HepG2 (cell line): Measurements from ENCODE around the gene TANGO6. TPM values are rescaled to one million over a fixed set of nuclear protein-coding genes. Genes with fewer than 3 reads are reported as not detected.

Experiments
- BRD4 ChIP-seq: sonication (generic); formaldehyde crosslinking; IDR thresholded peaks from 2 replicates; pipeline ENCODE4 v1.4.0; 2020; ENCODE audit warnings: missing genetic modification reagents
- ERF ChIP-seq: IDR thresholded peaks from 2 replicates; pipeline ENCODE4 v1.6.1; 2018; ENCODE audit warnings: missing biosample characterization, missing genetic modification reagents
- ETV5 ChIP-seq: IDR thresholded peaks from 2 replicates; pipeline ENCODE4 v1.6.1; 2018; ENCODE audit warnings: missing biosample characterization, missing genetic modification reagents, inconsistent platforms, borderline replicate concordance
- MYNN ChIP-seq: sonication (generic); formaldehyde crosslinking; IDR thresholded peaks from 2 replicates; pipeline ENCODE4 v1.4.0; 2020; ENCODE audit warnings: mild to moderate bottlenecking, low read depth, missing genetic modification reagents
- ZBTB3 ChIP-seq: sonication (generic); formaldehyde crosslinking; IDR thresholded peaks from 2 replicates; pipeline ENCODE4 v1.4.0; 2020; ENCODE audit warnings: low read depth, mild to moderate bottlenecking, moderate library complexity, missing genetic modification reagents, borderline replicate concordance
- ZFP41 ChIP-seq: sonication (generic); formaldehyde crosslinking; IDR thresholded peaks from 2 replicates; pipeline ENCODE4 v1.4.0; 2020; ENCODE audit warnings: mild to moderate bottlenecking, missing genetic modification reagents, borderline replicate concordance
- ZSCAN21 ChIP-seq: sonication (generic); formaldehyde crosslinking; IDR thresholded peaks from 2 replicates; pipeline ENCODE4 v1.8.0; 2022; ENCODE audit warnings: mild to moderate bottlenecking, missing genetic modification reagents, moderate library complexity, borderline replicate concordance
- polyA plus RNA-seq, 8 experiments: library from polyadenylated mRNA; depleted of rRNA in 3 of 8; stranded (reverse) in 7 of 8; unstranded in 1 of 8; fragments of >200 nt; fragmentation: Illumina TruSeq in 4 of 8; extraction: Trizol in 4 of 8; gene quantifications; 2 replicates each; pipeline versions ENCODE4 v1.2.1 to v1.2.3, GENCODE V29; 2011 to 2016; ENCODE audit warnings: low read depth in 4 of 8, missing spikeins in 1 of 8, mixed read lengths in 1 of 8; ENCODE audit not compliant: insufficient read depth in 1 of 8
- total RNA-seq, 5 experiments: library from RNA; depleted of rRNA; stranded (reverse); fragments of >200 nt; fragmentation: Illumina TruSeq; extraction: Trizol; gene quantifications; 2 replicates each; pipeline ENCODE4 v1.2.3, GENCODE V29; 2016; ENCODE audit warnings: low read depth in 1 of 5
- TF ChIP-seq, protein P1 (sequence below): sonication (generic); formaldehyde crosslinking; IDR thresholded peaks from 2 replicates; pipeline ENCODE4 v1.5.1; 2020; ENCODE audit warnings: mild to moderate bottlenecking, missing genetic modification reagents, moderate library complexity
- TF ChIP-seq, protein P2 (sequence below): IDR thresholded peaks from 2 replicates; pipeline ENCODE4 v1.6.1; 2016; ENCODE audit warnings: low read depth

The TANGO6 gene
- total and polyA plus RNA-seq, 2 of the 13 experiments (the other 11 are each of a cell fraction or from before 2014, with no cell fraction given): 7.2 to 13.3 TPM

DNA sequence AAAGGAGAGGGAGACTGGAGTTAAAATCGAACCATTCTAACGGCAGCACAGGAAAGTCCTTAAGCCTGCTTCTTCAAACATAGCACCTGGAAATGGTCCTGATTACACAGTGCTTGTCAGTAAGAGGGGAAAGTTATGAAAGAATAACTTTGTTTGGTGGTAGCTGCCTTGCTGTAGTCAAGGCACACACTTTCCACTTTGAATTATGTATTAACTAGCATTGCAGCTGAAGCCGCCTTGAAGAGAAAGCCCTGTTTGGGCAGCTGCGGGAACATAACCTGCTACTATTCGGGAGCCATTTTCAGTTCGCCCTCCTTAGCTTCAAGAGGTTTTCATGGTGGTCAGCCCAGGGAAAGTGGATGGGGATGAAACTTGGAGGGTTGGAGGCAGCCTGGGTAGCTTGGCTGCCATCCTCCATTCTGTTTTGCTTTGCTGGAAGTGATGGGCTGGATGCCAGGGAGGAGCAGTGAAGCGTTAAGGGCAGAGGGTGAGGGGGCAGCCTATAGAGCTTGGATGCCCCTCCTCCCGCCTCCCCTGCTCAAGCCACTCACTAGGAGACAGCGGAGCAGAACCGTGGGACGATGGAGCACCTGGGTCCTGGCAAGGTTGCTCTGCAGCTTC, 256.9 kb downstream of the TANGO6 start (continued):
- TF ChIP-seq, protein P1, sequence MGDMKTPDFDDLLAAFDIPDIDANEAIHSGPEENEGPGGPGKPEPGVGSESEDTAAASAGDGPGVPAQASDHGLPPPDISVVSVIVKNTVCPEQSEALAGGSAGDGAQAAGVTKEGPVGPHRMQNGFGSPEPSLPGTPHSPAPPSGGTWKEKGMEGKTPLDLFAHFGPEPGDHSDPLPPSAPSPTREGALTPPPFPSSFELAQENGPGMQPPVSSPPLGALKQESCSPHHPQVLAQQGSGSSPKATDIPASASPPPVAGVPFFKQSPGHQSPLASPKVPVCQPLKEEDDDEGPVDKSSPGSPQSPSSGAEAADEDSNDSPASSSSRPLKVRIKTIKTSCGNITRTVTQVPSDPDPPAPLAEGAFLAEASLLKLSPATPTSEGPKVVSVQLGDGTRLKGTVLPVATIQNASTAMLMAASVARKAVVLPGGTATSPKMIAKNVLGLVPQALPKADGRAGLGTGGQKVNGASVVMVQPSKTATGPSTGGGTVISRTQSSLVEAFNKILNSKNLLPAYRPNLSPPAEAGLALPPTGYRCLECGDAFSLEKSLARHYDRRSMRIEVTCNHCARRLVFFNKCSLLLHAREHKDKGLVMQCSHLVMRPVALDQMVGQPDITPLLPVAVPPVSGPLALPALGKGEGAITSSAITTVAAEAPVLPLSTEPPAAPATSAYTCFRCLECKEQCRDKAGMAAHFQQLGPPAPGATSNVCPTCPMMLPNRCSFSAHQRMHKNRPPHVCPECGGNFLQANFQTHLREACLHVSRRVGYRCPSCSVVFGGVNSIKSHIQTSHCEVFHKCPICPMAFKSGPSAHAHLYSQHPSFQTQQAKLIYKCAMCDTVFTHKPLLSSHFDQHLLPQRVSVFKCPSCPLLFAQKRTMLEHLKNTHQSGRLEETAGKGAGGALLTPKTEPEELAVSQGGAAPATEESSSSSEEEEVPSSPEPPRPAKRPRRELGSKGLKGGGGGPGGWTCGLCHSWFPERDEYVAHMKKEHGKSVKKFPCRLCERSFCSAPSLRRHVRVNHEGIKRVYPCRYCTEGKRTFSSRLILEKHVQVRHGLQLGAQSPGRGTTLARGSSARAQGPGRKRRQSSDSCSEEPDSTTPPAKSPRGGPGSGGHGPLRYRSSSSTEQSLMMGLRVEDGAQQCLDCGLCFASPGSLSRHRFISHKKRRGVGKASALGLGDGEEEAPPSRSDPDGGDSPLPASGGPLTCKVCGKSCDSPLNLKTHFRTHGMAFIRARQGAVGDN (CRISPR knock-in tag): peak; percentile 32; the same call in 1 of the 2 replicates
- TF ChIP-seq ETV5 (no peak), MYNN (CRISPR knock-in tag) (no peak), ERF (CRISPR knock-in tag) (no peak), ZFP41 (CRISPR knock-in tag) (no peak), ZSCAN21 (CRISPR knock-in tag) (no peak), ZBTB3 (CRISPR knock-in tag) (no peak), BRD4 (no peak)
- TF ChIP-seq, protein P2, sequence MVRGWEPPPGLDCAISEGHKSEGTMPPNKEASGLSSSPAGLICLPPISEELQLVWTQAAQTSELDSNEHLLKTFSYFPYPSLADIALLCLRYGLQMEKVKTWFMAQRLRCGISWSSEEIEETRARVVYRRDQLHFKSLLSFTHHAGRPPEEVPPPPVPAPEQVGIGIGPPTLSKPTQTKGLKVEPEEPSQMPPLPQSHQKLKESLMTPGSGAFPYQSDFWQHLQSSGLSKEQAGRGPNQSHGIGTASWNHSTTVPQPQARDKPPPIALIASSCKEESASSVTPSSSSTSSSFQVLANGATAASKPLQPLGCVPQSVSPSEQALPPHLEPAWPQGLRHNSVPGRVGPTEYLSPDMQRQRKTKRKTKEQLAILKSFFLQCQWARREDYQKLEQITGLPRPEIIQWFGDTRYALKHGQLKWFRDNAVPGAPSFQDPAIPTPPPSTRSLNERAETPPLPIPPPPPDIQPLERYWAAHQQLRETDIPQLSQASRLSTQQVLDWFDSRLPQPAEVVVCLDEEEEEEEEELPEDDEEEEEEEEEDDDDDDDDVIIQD (CRISPR knock-in tag): no peak
